Body of pancreas (tissue), 4 donors: ENCODE data around the gene SLX9. TPM values are rescaled to one million over a fixed set of nuclear protein-coding genes. Genes with fewer than 3 reads are reported as not detected.

Experiments used
- ATAC-seq: fragments of 150-250 bp; one replicate; pipeline ENCODE4 v1.9.1; 2016
- DNase-seq, 4 donors: peaks; one replicate each; pipeline ENCODE4 v3.0.0-alpha.2; 2019
- H3K27ac ChIP-seq, 4 donors: fragments of 200-600 bp; sonication (generic); 1 replicate in 3 of 4; 2 replicates in 1 of 4; pipeline versions ENCODE4 v1.5.1 to v1.6.1; 2016 to 2019; ENCODE audit warnings: mild to moderate bottlenecking in 1 of 4, mixed read lengths in 1 of 4, moderate library complexity in 1 of 4
- H3K27me3 ChIP-seq, 2 donors: fragments of 200-600 bp; sonication (generic); one replicate each; pipeline ENCODE4 v1.6.0; 2016; ENCODE audit warnings: mild to moderate bottlenecking in 1 of 2
- H3K36me3 ChIP-seq, 2 donors: fragments of 200-600 bp; sonication (generic); replicated peaks in 1 of 2; 2 replicates each; pipeline ENCODE4 v1.5.1; 2016; ENCODE audit warnings: low read depth in 2 of 2; ENCODE audit not compliant: insufficient read depth in 1 of 2
- H3K4me1 ChIP-seq: fragments of 200-600 bp; sonication (generic); one replicate; pipeline ENCODE4 v1.6.0; 2016
- H3K4me3 ChIP-seq, 2 donors: fragments of 200-600 bp; sonication (generic); 1 replicate in 1 of 2; 2 replicates in 1 of 2; pipeline ENCODE4 v1.5.1; 2016 to 2019
- H3K9me3 ChIP-seq, 3 donors: fragments of 200-600 bp; sonication (generic); 1 replicate in 2 of 3; 2 replicates in 1 of 3; pipeline ENCODE4 v1.5.1; 2016
- CTCF ChIP-seq, 7 experiments: fragments of 450-650 bp in 4 of 7; fragments of 200-600 bp in 3 of 7; sonication (generic) in 3 of 7; IDR thresholded peaks; one replicate each; pipeline ENCODE4 v1.5.1; 2016 to 2019; ENCODE audit warnings: antibody characterized with exemption in 7 of 7
- POLR2A ChIP-seq, 3 donors: fragments of 450-650 bp; IDR thresholded peaks; one replicate each; pipeline ENCODE4 v1.6.1; 2016; ENCODE audit warnings: antibody characterized with exemption in 3 of 3, mild to moderate bottlenecking in 2 of 3
- WGBS, 2 donors: methylation state at CpG; one replicate each; pipeline ENCODE4 v1.1.5; 2017; 5-methylcytosine and 5-hydroxymethylcytosine counted together
- intact Hi-C: fragments of 100-400 bp; cut with DNase I; formaldehyde crosslinking; loops from one replicate; pipeline ENCODE4 v1.15.1; 2023
- total RNA-seq, 2 donors: library from RNA; depleted of rRNA; stranded (reverse); fragments of >200 nt; gene quantifications; one replicate each; pipeline ENCODE4 v1.1.0, GENCODE V29; 2016

The SLX9 gene
- total RNA-seq, 2 donors from 2014 or later, result 5.6 to 9.3 TPM

GRCh38 chr21:44921928-44922327 lies 17.9 kb upstream of the SLX9 start:
- ATAC-seq (no peak), DNase-seq (no peak)
- no peak overlapping the region for H3K4me3 ChIP-seq
- no peak overlapping the region for H3K27ac ChIP-seq
- no peaks in the 10 kb centered on the region for H3K4me1 ChIP-seq
- TF ChIP-seq CTCF (IDR thresholded peaks at IDR 0.05) (no peak), POLR2A (IDR thresholded peaks at IDR 0.05) (no peak)
- H3K36me3 ChIP-seq, result no peaks in the 10 kb centered on the region
- peaks cover 0 to 3% of the 10 kb centered on the region in 2 donors for H3K27me3 ChIP-seq
- WGBS, 2 donors, result 44 to 53% methylated on average over 5 of the region's 5 CpGs
- H3K9me3 ChIP-seq, result no peaks in the 10 kb centered on the region
- intact Hi-C loops, result no loop called here

GRCh38 chr21:44923480-44924084 lies 16.2 kb upstream of the SLX9 start:
- Histone ChIP-seq H3K27ac (no peak overlapping the region), H3K4me1 (no peaks in the 10 kb centered on the region), H3K4me3 (no peak overlapping the region), H3K9me3 (no peaks in the 10 kb centered on the region), H3K27me3 (peaks cover 0 to 3% of the 10 kb centered on the region in 2 donors), H3K36me3 (no peaks in the 10 kb centered on the region)
- ATAC-seq, result no peak
- DNase-seq, result no peak
- intact Hi-C loops, result no loop called here
- no peak for TF ChIP-seq POLR2A (IDR thresholded peaks at IDR 0.05)
- TF ChIP-seq CTCF (IDR thresholded peaks at IDR 0.05), result no peak
- 62 to 69% methylated on average over 10 of the region's 10 CpGs for WGBS, 2 donors

GRCh38 chr21:44924606-44925377 lies 15.0 kb upstream of the SLX9 start:
- peaks cover 0 to 3% of the 10 kb centered on the region in 2 donors for H3K27me3 ChIP-seq
- no peaks in the 10 kb centered on the region for H3K36me3 ChIP-seq
- ATAC-seq (no peak), DNase-seq (no peak)
- no peaks in the 10 kb centered on the region for H3K9me3 ChIP-seq
- H3K27ac ChIP-seq, result peak overlapping the region in 1 of 4 donors; percentile 45
- intact Hi-C loops, result no loop called here
- WGBS, 2 donors, result 45 to 54% methylated on average over 10 of the region's 10 CpGs
- H3K4me1 ChIP-seq, result no peaks in the 10 kb centered on the region
- no peak overlapping the region for H3K4me3 ChIP-seq
- TF ChIP-seq POLR2A (IDR thresholded peaks at IDR 0.05) (no peak), CTCF (IDR thresholded peaks at IDR 0.05) (no peak)

GRCh38 chr21:44925378-44925755 lies 14.5 kb upstream of the SLX9 start:
- WGBS, 2 donors, result 52 to 64% methylated on average over 1 of the region's 1 CpG
- no peaks in the 10 kb centered on the region for H3K9me3 ChIP-seq
- intact Hi-C loops, result no loop called here
- H3K36me3 ChIP-seq, result no peaks in the 10 kb centered on the region
- TF ChIP-seq POLR2A (IDR thresholded peaks at IDR 0.05) (no peak), CTCF (IDR thresholded peaks at IDR 0.05) (no peak)
- DNase-seq (no peak), ATAC-seq (no peak)
- peaks cover 0 to under 1% of the 10 kb centered on the region in 2 donors for H3K27me3 ChIP-seq
- no peaks in the 10 kb centered on the region for H3K4me1 ChIP-seq
- no peak overlapping the region for H3K4me3 ChIP-seq
- H3K27ac ChIP-seq, result peak overlapping the region in 1 of 4 donors; percentile 45
